Measurements from ENCODE around the gene MDP1. TPM values are rescaled to one million over a fixed set of nuclear protein-coding genes. Genes with fewer than 3 reads are reported as not detected.

Gene MDP1
- polyA plus RNA-seq, 1 of the 3 experiments (the other 2 are of a cell fraction): 36.7 TPM

DNA sequence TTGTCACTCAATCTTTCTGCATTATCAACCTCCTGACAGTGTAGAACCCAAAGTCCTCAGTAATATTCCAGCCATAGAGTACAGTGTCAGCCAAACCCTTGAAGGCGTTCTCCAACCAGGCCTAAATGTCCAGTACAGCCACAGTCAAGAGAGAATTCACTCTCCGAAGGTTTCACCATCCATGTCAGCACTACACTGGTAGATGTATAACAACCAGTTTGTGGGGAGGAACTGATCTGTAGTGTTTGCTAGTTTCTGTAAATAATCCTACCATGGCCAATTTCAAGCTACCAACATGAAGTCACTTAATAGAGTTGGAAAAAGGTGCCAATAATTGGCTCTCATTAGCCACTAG lies 456 bp upstream of the MDP1 start:
- Histone ChIP-seq H3K27ac (ENCODE audit: low read depth in 2 of 2, low read length in 1 of 2) (peak overlapping the region; percentile 71 to 88; a peak in 2 of 4 replicates), H4K20me1 (ENCODE audit: insufficient read depth) (peaks cover 3% of the 10 kb centered on the region; the same call in 1 of the 2 replicates), H3K9ac (no peak overlapping the region), H3K9me3 (no peaks in the 10 kb centered on the region), H3K27me3 (ENCODE audit: insufficient read depth) (no peaks in the 10 kb centered on the region), H3K9me2 (no peaks in the 10 kb centered on the region), H2AFZ (ENCODE audit: low read depth) (no peak overlapping the region), H3K4me2 (peak overlapping the region; percentile 78), H3F3A (replicated peaks; ENCODE audit: insufficient read depth) (peaks cover 26% of the 10 kb centered on the region), H3K4me1 (ENCODE audit: control insufficient read depth in 1 of 2, insufficient read depth in 2 of 2, low read depth in 1 of 2, low read length in 1 of 2) (peaks cover 9 to 17% of the 10 kb centered on the region in 2 experiments; a peak in 3 of 4 replicates), H3K36me3 (replicated peaks in 1 of 2; ENCODE audit: control insufficient read depth in 1 of 2, insufficient read depth in 2 of 2, low read length in 1 of 2) (peaks cover 9 to 26% of the 10 kb centered on the region in 2 experiments), H3K79me2 (ENCODE audit: insufficient read depth) (peaks cover 59% of the 10 kb centered on the region), H3K4me3 (ENCODE audit: low read depth in 2 of 2, low read length in 1 of 2) (peak overlapping the region; percentile 73 to 82; a peak in 2 of 4 replicates)
- ChIA-PET CTCF (interaction anchor here (0.8 to 3.8 kb wide), 14 partner anchors 9 to 126 kb away, joined by 3 to 20 read pairs (median 5); partner anchors contain the start of genes IRF9, NOP9, TINF2 and TM9SF1), POLR2A (interaction anchor here (0.8 to 1.2 kb wide), 4 partner anchors 21 to 221 kb away, joined by 3 to 9 read pairs (median 4); partner anchors contain the start of genes RABGGTA, TINF2 and TM9SF1)
- 85% methylated on average over 2 of the region's 2 CpGs for WGBS (ENCODE audit: low lambda C conversion rate)
- TF ChIP-seq GATA2 (CRISPR knock-in tag; IDR thresholded peaks at IDR 0.05): no peak
- no peak for TF ChIP-seq EP300 (IDR thresholded peaks at IDR 0.05; ENCODE audit: borderline replicate concordance in 1 of 2, low read depth in 1 of 2, low read length in 1 of 2)
- no peak for TF ChIP-seq ELF1 (IDR thresholded peaks at IDR 0.05)
- no peak for TF ChIP-seq CTCF (IDR thresholded peaks at IDR 0.05)
- TF ChIP-seq JUND (IDR thresholded peaks at IDR 0.05): no peak
- no peak for TF ChIP-seq FOXJ3 (CRISPR knock-in tag; IDR thresholded peaks at IDR 0.05)
- TF ChIP-seq SMC3 (IDR thresholded peaks at IDR 0.05; ENCODE audit: low read depth, low read length): no peak
- no peak for TF ChIP-seq EZH2phosphoT487 (IDR thresholded peaks at IDR 0.05; ENCODE audit: borderline replicate concordance, low read depth)
- TF ChIP-seq TEAD4 (IDR thresholded peaks at IDR 0.05; ENCODE audit: borderline replicate concordance, insufficient read depth): no peak
- TF ChIP-seq, protein P1, sequence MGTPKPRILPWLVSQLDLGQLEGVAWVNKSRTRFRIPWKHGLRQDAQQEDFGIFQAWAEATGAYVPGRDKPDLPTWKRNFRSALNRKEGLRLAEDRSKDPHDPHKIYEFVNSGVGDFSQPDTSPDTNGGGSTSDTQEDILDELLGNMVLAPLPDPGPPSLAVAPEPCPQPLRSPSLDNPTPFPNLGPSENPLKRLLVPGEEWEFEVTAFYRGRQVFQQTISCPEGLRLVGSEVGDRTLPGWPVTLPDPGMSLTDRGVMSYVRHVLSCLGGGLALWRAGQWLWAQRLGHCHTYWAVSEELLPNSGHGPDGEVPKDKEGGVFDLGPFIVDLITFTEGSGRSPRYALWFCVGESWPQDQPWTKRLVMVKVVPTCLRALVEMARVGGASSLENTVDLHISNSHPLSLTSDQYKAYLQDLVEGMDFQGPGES (IDR thresholded peaks at IDR 0.05; ENCODE audit: low read depth, low read length): no peak
- no peak for TF ChIP-seq SIN3A (IDR thresholded peaks at IDR 0.05; ENCODE audit: borderline replicate concordance, low read depth, low read length)
- no peak for TF ChIP-seq RFX5 (IDR thresholded peaks at IDR 0.05; ENCODE audit: low read length)
- TF ChIP-seq, protein P2, sequence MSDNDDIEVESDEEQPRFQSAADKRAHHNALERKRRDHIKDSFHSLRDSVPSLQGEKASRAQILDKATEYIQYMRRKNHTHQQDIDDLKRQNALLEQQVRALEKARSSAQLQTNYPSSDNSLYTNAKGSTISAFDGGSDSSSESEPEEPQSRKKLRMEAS (IDR thresholded peaks at IDR 0.05; ENCODE audit: low read depth): no peak
- no peak for DNase-seq

Measured in SK-N-SH (cell line).